GM21529 (cell line): ENCODE results near the gene UFD1.

Source experiments
- ATAC-seq: cut with Tn5 transposase; IDR thresholded peaks from one replicate; pipeline ENCODE4 v1.9.1; 2021; ENCODE audit not compliant: unreplicated experiment

Gene UFD1, protein sequence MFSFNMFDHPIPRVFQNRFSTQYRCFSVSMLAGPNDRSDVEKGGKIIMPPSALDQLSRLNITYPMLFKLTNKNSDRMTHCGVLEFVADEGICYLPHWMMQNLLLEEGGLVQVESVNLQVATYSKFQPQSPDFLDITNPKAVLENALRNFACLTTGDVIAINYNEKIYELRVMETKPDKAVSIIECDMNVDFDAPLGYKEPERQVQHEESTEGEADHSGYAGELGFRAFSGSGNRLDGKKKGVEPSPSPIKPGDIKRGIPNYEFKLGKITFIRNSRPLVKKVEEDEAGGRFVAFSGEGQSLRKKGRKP

GRCh38 chr22:19478901-19479354, at the start of gene UFD1:
UFD1 (minus strand) TSS chr22:19479193; CDS start chr22:19479085, 108 bp downstream.
- ATAC-seq: peak; percentile 42

DNA sequence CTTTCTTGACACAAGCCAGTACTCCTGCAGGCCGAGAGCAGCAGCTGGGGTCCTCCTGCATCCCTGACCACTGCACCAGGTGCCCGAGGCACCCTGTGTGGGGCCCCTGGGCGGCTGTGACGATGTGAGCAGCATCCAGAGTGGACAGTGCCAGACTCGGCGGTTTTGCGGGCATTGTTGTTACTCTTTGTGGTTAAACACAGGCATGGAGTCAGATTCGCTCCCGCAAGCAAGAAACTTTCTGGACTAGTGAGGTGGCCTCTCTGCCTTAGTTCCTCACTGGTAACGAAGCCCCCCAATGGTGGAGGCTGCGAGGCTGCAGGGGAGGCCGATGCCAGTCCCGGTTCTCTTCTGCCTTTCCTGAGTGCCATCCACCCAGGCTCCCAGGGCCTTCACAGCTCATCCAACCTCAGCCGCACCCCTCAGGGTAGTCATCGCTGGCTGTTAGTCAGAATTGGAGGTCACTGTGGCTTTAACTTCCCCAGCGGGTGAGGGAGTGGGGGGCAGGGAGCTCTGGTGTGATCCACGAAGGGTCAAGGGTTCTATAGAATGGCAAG, 48.9 kb upstream of the UFD1 start:
- no peak for ATAC-seq

DNA sequence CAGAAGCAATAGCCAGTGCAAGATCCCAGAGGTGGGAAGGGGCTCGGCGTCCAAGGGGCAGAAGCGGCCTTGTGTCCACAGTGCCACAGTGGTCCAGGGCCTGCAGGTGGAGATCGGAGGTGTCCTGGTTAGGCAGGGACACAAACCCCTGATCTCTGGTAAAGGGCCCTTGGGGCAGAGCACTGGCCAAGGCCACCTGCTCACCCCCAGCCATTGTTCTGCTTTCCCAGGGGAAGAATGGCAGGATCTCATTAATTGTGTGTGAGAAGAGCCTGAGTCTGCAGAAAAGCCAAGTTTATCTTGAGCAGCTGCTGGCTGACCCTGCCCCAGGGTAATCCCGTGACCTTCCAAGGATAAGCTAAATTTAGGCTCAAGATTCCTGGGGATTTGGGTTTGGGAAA, 48.3 kb upstream of the UFD1 start:
- ATAC-seq: no peak

DNA sequence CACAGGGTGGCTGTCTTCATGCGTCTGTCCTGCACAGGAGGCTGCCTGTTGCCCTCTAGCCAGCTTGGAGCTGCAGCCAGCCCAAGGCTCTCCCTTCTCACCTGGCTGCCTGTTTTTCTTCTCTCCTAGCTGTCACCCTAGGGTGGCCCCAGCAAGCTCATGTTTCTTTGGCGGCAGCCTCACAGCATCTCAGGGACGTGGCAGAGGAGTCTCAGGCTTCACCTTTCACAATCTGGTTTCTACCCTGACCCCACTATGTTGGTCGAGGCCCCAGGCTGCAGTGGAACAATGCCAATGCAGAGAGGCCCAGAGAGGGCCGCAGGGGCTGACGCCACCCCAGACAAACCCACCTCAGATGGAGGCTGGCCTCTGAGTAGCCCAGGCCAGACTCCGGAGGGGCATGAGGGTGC, 47.7 kb upstream of the UFD1 start:
- ATAC-seq: no peak

GRCh38 chr22:19526076-19526701, 47.2 kb upstream of the UFD1 start:
- ATAC-seq: no peak

- no peak for ATAC-seq
Measured at GRCh38 chr22:19525666-19526065, 46.7 kb upstream of the UFD1 start.

DNA sequence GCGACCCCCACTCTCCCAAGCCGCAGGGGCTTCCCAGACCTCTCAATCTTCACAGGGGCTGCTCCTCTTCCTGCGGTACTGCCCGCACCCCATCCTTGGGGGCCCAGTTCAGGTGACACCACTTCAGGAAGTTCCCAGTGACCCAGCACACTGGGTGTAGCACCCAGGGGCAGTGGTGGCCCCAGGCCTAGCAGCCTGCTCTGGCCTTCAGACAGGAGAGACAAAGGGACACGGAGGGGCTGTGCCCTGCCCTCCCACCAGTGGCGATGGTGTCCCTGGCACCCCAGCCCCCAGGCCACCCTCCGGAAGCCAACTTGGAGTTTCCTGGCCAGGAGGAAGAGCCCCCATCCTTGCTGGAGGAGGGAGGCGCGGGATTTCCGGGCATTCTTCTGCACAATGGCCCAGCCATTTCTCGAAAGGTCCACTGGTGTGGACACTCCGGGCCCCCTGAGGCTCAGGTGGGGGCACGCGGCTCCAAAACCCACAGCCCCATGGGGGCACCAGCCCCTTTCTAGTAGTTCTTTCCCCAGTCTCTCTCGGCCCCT, 46.2 kb upstream of the UFD1 start:
- ATAC-seq: no peak

DNA sequence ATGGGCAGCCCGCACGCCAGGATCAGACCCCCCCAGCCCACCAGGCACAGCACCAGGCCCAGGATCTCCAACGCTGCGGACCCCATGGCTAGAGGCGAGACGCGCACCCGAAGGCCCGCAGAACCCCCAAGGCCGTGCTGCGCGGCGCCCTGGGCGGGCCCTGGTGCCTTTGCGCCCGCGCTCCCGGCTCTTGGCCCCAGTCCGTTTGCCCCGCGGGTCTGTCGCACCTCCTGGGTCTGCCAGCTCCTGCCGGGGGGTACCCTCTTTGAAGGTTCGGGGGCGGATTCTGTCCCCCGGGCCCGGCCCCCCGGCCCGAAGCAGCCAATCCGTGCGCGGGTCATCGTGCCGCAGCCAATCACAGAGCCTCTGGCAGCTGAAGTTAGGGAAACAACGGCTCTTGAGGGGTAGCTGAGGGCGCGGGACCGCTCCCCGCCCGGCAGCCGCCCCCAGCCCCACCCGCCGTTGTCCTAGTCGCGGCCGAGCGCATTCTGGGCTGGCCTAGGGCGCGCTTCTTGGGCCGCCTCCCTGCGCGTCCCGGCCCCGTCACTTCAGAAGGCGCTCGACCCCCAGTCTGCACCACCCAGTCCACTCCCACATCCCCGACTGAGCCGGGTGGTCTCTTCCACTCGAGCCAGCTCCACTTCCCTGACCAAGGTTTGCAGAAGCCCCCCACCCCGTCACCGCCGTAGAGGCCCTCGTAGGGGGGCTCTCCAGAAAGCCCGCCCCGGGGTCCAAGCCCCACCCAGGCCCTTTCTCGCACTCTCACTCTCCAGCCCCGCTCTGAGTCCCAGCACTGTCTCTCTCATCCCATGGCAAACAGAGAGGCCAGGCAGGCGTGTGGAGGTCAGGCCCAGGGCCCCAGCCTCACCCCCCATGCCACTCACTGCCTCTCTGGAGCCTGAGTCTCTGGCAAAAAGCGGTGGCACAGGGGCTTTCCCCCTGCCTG, 45.5 kb upstream of the UFD1 start, which contains the start of gene CLDN5:
CLDN5 (minus strand) TSS at position 241 of the 946 bp plus-strand sequence; CDS start at position 86, 155 bp downstream.
- no peak for ATAC-seq

GRCh38 chr22:19523240-19524169, 44.5 kb upstream of the UFD1 start:
- no peak for ATAC-seq

DNA sequence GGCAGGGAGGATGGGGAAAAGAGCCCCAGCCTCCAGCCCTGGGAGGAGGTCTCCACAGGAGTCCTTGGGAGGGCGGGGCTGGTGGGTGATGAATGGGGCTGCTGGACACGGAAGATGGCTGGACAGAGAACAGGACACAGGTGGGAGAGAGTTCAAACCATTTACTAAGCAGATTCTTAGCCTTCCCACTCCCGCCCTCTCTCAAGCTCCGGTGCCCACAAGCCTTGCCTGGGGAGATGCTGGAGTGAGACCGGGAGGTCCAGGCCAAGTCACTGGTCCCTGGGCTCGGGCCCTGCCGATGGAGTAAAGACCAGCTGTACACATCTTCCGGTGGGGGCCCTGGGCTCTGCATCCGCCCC, 43.9 kb upstream of the UFD1 start:
- ATAC-seq: no peak

DNA sequence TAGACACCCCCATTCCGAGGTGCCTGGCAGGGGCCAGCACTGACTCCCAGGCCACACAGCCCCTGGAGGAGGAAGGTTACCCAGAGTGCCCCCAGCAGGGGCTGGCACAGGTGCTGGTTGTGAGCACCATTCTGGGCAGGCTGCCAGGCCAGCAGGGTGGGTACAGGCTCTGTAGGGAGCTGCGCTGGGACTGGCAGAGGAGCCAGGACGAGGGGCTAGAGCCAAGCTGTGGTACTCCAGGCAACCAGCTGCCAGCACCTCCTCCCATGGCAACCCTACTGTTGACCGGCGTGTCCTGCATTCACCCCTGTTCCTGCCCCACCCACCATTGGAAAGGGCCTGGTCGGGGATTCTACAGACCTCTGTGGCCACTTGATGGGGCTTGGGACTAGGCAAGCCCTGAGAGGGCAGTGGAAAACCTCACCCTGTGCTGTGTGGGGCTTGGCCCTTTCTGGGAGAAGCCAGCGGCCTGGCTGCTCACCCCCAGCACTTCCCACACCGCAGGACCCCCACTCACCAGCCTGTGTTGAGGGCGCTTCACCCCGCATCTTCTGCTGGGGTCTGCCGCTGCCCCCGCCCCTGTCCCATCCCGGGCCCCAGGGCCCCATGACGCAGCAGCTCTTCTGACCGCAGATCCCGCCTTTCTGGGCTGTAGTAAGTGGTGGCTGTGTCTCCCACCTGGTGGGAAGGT, 43.3 kb upstream of the UFD1 start:
- no peak for ATAC-seq

- ATAC-seq: no peak
Measured at GRCh38 chr22:19520566-19521305, 41.7 kb upstream of the UFD1 start.

- ATAC-seq: no peak
Measured at GRCh38 chr22:19520007-19520406, 41.0 kb upstream of the UFD1 start.

GRCh38 chr22:19519041-19519926, 40.3 kb upstream of the UFD1 start:
- no peak for ATAC-seq

GRCh38 chr22:19518635-19519034, 39.6 kb upstream of the UFD1 start:
- no peak for ATAC-seq

- ATAC-seq: no peak
Measured at GRCh38 chr22:19517919-19518611, 39.1 kb upstream of the UFD1 start.

DNA sequence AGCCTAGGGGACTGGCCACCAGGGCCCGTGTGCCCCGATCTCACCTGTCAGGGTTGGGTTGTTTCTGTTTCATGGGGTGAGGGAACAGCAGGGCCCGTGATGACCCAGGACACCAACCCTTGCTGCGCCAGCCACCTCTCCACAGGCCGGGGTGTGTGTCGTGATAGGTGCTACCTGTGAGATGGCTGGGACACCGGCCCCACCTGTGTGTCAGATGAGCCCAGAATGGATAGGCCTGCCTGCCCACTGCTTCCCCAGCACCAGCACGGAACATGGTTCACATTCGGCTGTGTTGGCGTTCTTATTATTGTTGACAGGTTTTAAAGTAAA, 38.1 kb upstream of the UFD1 start:
- ATAC-seq: no peak
